Measurements from ENCODE around the gene TANK. TPM values are rescaled to one million over a fixed set of nuclear protein-coding genes. Genes with fewer than 3 reads are reported as not detected.
"Not testable (repeated sequence)": the region's sequence is repeated elsewhere in the genome, so short reads cannot be mapped to it uniquely, and the experiment has no call there.

Gene TANK
- total and polyA plus RNA-seq, 2 donors (not counting 3 experiments of a cell fraction or from before 2014, with no cell fraction given), result 33.3 to 83.2 TPM

GRCh38 chr2:161243905-161244304, 83.7 kb downstream of the TANK start:
- Histone ChIP-seq H3K4me2 (ENCODE audit: insufficient read depth, low read length) (no peak overlapping the region), H3K9me3 (replicated peaks; ENCODE audit: control insufficient read depth, insufficient read depth, low read length) (no peaks in the 10 kb centered on the region), H3K4me3 (replicated peaks in 1 of 3; ENCODE audit: insufficient read depth in 1 of 3, low read depth in 1 of 3, low read length in 3 of 3) (no peak overlapping the region), H2AFZ (ENCODE audit: low read depth, low read length) (peak overlapping the region; percentile 48), H3K36me3 (ENCODE audit: control insufficient read depth in 2 of 2, extremely low read depth in 1 of 2, insufficient read depth in 2 of 2, low read length in 2 of 2) (no peaks in the 10 kb centered on the region), H3K27ac (ENCODE audit: insufficient read depth, low read depth, low read length) (no peak overlapping the region), H3K9ac (replicated peaks; ENCODE audit: extremely low read depth, insufficient read depth, low read length) (no peak overlapping the region), H3K79me2 (ENCODE audit: control insufficient read depth, insufficient read depth, low read length) (no peaks in the 10 kb centered on the region), H3K9me1 (replicated peaks; ENCODE audit: control insufficient read depth, extremely low read depth, insufficient read depth, low read length) (no peaks in the 10 kb centered on the region), H3K27me3 (ENCODE audit: control insufficient read depth in 2 of 2, insufficient read depth in 2 of 2, low read length in 2 of 2) (peaks cover 0 to 5% of the 10 kb centered on the region in 2 experiments), H4K20me1 (replicated peaks; ENCODE audit: control insufficient read depth, extremely low read depth, insufficient read depth, low read length) (no peaks in the 10 kb centered on the region), H3K4me1 (ENCODE audit: control insufficient read depth, extremely low read depth, insufficient read depth, low read length) (peaks cover 3% of the 10 kb centered on the region)
- ChIA-PET POLR2A (no interaction called here), CTCF (interaction anchor here (1.1 kb wide), 2 partner anchors 21 to 32 kb away, joined by 3 to 4 read pairs; no protein-coding TSS in a partner anchor)
- dilution Hi-C loops (cut with MboI; ENCODE audit: extremely low pct_ligation_motif_present, low sequenced_read_pairs) (no loop called here), intact Hi-C loops (cut with micrococcal nuclease) (no loop called here)
- no peak for DNase-seq (ENCODE audit: low read depth, low spot score)
- no peak for FAIRE-seq
- no TSS peak for BruUV-seq (replicated peaks)
- TF ChIP-seq GATA2 (IDR thresholded peaks at IDR 0.05; ENCODE audit: insufficient read depth, insufficient read length, low read depth, low read length), result no peak
- TF ChIP-seq MAX (IDR thresholded peaks at IDR 0.05; ENCODE audit: insufficient read depth, insufficient read length), result no peak
- TF ChIP-seq JUN (IDR thresholded peaks at IDR 0.05; ENCODE audit: borderline replicate concordance, insufficient read depth, insufficient read length, low read depth), result no peak
- TF ChIP-seq CTCF (IDR thresholded peaks at IDR 0.05; ENCODE audit: extremely low read depth in 1 of 2, insufficient read depth in 1 of 2, low read depth in 1 of 2, low read length in 2 of 2), result no peak
- TF ChIP-seq FOS (IDR thresholded peaks at IDR 0.05; ENCODE audit: borderline replicate concordance, insufficient read depth, low read length), result no peak
- no peak for TF ChIP-seq POLR2A (IDR thresholded peaks at IDR 0.05; ENCODE audit: low read depth, low read length)
- no peak for TF ChIP-seq POLR2AphosphoS5 (IDR thresholded peaks at IDR 0.05; ENCODE audit: insufficient read depth, low read depth, low read length)
- no peak for TF ChIP-seq MYC (IDR thresholded peaks at IDR 0.05; ENCODE audit: low read depth, low read length)
- no peak for TF ChIP-seq EZH2 (IDR thresholded peaks at IDR 0.05; ENCODE audit: borderline replicate concordance, low read depth, low read length, severe bottlenecking)

GRCh38 chr2:161244387-161245260, 84.4 kb downstream of the TANK start:
- H2AFZ ChIP-seq (ENCODE audit: low read depth, low read length), result peak overlapping the region; percentile 48
- H3K27ac ChIP-seq (ENCODE audit: insufficient read depth, low read depth, low read length); H4K20me1 ChIP-seq (replicated peaks; ENCODE audit: control insufficient read depth, extremely low read depth, insufficient read depth, low read length); H3K9me3 ChIP-seq (replicated peaks; ENCODE audit: control insufficient read depth, insufficient read depth, low read length); intact Hi-C loops (cut with micrococcal nuclease); BruUV-seq (replicated peaks); H3K27me3 ChIP-seq (ENCODE audit: control insufficient read depth in 2 of 2, insufficient read depth in 2 of 2, low read length in 2 of 2); CTCF ChIA-PET; H3K9me1 ChIP-seq (replicated peaks; ENCODE audit: control insufficient read depth, extremely low read depth, insufficient read depth, low read length); FAIRE-seq; POLR2A ChIA-PET; H3K36me3 ChIP-seq (ENCODE audit: control insufficient read depth in 2 of 2, extremely low read depth in 1 of 2, insufficient read depth in 2 of 2, low read length in 2 of 2); H3K4me3 ChIP-seq (replicated peaks in 1 of 3; ENCODE audit: insufficient read depth in 1 of 3, low read depth in 1 of 3, low read length in 3 of 3); H3K4me2 ChIP-seq (ENCODE audit: insufficient read depth, low read length); H3K79me2 ChIP-seq (ENCODE audit: control insufficient read depth, insufficient read depth, low read length); DNase-seq (ENCODE audit: low read depth, low spot score); H3K9ac ChIP-seq (replicated peaks; ENCODE audit: extremely low read depth, insufficient read depth, low read length); dilution Hi-C loops (cut with MboI; ENCODE audit: extremely low pct_ligation_motif_present, low sequenced_read_pairs); H3K4me1 ChIP-seq (ENCODE audit: control insufficient read depth, extremely low read depth, insufficient read depth, low read length): not testable (repeated sequence)
